ENCODE measurements around the gene STX7.
"Not testable (repeated sequence)": the region's sequence is repeated elsewhere in the genome, so short reads cannot be mapped to it uniquely, and the experiment has no call there.

Gene STX7

DNA sequence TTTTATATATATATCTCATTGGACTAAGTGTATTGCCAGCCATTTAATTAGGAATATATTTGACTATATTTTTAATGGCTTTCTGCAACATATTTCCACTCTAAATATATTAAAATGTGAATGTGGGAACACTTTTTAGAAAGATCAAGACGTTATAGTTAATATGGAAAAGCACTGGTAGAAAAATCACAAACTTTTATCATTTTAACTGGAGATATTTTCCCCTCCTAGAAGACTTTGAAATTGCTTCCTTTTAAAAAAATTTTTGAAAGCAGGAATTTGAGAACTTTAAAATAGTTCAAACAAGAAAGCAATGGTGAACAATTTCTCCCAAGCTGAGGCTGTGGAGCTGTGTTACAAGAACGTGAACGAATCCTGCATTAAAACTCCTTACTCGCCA is 25.1 kb upstream of the STX7 start, which contains the start of gene TAAR9:
TSS of gene TAAR9 (plus strand) at position 301 of the 400 bp plus-strand sequence. CDS start at position 314, 13 bp downstream.
- in situ Hi-C loops (cut with MboI; ENCODE audit: low pct_unique_long_range_greater_than_20kb, low sequenced_read_pairs, unreplicated experiment): no loop called here
- DNase-seq (ENCODE audit: low spot score): no peak
- no peak for TF ChIP-seq CTCF (IDR thresholded peaks at IDR 0.05; ENCODE audit: extremely low read depth, insufficient read depth, missing control alignments)

- no peak for TF ChIP-seq CTCF (IDR thresholded peaks at IDR 0.05; ENCODE audit: extremely low read depth, insufficient read depth, missing control alignments)
- DNase-seq (ENCODE audit: low spot score): no peak
- in situ Hi-C loops (cut with MboI; ENCODE audit: low pct_unique_long_range_greater_than_20kb, low sequenced_read_pairs, unreplicated experiment): no loop called here
Measured at GRCh38 chr6:132537145-132537544, 24.2 kb upstream of the STX7 start.

DNA sequence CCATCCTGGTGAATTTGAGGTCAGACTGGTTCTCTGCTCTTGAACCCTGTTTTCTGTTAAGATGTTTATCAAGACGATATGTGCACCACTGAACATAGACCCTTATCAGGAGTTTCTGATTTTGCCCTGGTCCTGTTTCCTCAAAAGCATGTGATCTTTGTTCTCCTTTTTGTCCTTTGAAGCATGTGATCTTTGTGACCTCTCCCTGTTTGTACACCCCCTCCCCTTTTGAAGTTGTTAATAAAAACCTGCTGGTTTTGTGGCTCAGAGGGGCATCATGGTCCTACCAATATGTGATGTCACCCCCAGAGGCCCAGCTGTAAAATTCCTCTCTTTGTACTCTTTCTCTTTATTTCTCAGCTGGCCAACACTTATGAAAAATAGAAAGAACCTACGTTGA is 21.6 kb upstream of the STX7 start:
- DNase-seq (ENCODE audit: low spot score); in situ Hi-C loops (cut with MboI; ENCODE audit: low pct_unique_long_range_greater_than_20kb, low sequenced_read_pairs, unreplicated experiment): not testable (repeated sequence)

- peak; percentile 70 for TF ChIP-seq CTCF (IDR thresholded peaks at IDR 0.05; ENCODE audit: extremely low read depth, insufficient read depth, missing control alignments)
- DNase-seq (ENCODE audit: low spot score): peak; percentile 24
- in situ Hi-C loops (cut with MboI; ENCODE audit: low pct_unique_long_range_greater_than_20kb, low sequenced_read_pairs, unreplicated experiment): no loop called here
Measured at GRCh38 chr6:132530293-132530974, 17.5 kb upstream of the STX7 start.

DNA sequence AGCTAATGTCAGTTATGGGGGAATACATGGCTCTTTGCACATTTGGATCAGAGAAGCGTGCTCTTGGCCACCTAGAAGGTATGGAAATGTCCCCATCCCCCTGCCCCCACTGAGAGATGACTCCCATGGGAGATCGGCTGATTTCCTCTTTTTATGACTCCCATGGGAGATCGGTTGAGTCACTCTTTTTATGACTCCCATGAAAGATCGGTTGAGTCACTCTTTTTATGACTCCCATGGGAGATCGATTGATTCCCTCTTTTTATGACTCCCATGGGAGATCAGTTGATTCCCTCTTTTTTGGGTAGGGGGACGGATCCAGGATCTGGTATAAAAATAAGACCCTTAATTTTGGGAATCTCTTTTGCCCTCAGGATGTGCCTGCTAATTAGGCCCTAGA is 14.9 kb upstream of the STX7 start:
- no peak for TF ChIP-seq CTCF (IDR thresholded peaks at IDR 0.05; ENCODE audit: extremely low read depth, insufficient read depth, missing control alignments)
- DNase-seq (ENCODE audit: low spot score): no peak
- in situ Hi-C loops (cut with MboI; ENCODE audit: low pct_unique_long_range_greater_than_20kb, low sequenced_read_pairs, unreplicated experiment): loop anchor here (5.0 kb wide), 1 partner anchor 240 kb away; no protein-coding TSS in a partner anchor

GRCh38 chr6:132526461-132526860 is 13.5 kb upstream of the STX7 start:
- in situ Hi-C loops (cut with MboI; ENCODE audit: low pct_unique_long_range_greater_than_20kb, low sequenced_read_pairs, unreplicated experiment): loop anchor here (5.0 kb wide), 1 partner anchor 241 kb away; no protein-coding TSS in a partner anchor
- no peak for DNase-seq (ENCODE audit: low spot score)
- no peak for TF ChIP-seq CTCF (IDR thresholded peaks at IDR 0.05; ENCODE audit: extremely low read depth, insufficient read depth, missing control alignments)

DNA sequence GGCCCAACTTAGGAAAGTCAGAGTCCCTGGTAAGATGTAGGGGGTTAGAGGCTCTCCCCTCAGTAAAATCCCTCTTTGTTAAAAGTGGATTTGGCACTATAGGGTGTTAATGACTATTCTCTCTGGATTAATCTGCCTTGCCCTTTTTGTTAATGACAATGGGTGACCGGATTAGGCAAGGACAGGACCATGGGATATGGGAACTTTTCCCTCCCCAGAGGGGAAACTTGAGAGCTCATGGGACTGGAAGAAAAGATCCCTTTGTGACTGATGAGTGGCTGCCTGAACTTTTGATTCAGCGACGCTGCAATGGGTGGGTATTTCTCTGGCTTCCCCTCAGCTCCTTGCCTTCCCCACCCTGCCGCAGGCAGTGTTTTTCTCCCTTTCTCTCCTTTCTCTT is 12.9 kb upstream of the STX7 start:
- in situ Hi-C loops (cut with MboI; ENCODE audit: low pct_unique_long_range_greater_than_20kb, low sequenced_read_pairs, unreplicated experiment): loop anchor here (5.0 kb wide), 1 partner anchor 241 kb away; no protein-coding TSS in a partner anchor
- DNase-seq (ENCODE audit: low spot score): no peak
- TF ChIP-seq CTCF (IDR thresholded peaks at IDR 0.05; ENCODE audit: extremely low read depth, insufficient read depth, missing control alignments): no peak
